ENCODE data around the gene METTL24. TPM values are rescaled to one million over a fixed set of nuclear protein-coding genes. Genes with fewer than 3 reads are reported as not detected.

The METTL24 gene
- total RNA-seq, 1 donor from 2014 or later, result 3.2 TPM

DNA sequence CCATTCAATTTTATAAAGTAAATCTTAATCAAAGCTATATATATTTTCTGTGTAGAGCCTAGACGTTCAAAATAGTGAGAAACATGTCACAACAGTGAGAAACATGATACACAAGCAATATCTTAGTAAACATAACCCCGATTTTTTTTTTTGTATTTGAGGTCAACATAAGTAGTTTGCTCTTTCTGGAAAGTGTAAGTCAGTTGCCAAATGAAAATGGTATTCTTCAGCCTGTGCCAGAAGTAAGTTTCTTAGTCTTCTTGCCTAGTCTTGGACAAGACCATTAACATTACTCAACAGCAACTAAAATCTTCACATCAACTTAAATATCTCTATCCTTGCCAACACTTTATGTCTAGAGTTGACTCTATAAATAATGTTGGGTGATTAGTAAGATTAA lies 59.7 kb downstream of the METTL24 start:
- Histone ChIP-seq H3F3A (ENCODE audit: low read depth) (peaks cover 18% of the 10 kb centered on the region), H3K9ac (no peak overlapping the region), H2AFZ (replicated peaks) (no peak overlapping the region), H3K27ac (no peak overlapping the region), H3K36me3 (no peaks in the 10 kb centered on the region), H4K20me1 (ENCODE audit: low read depth) (no peaks in the 10 kb centered on the region), H3K4me2 (no peak overlapping the region), H3K79me2 (ENCODE audit: low read depth) (no peaks in the 10 kb centered on the region), H3K4me3 (no peak overlapping the region), H3K4me1 (peaks cover 29% of the 10 kb centered on the region), H3K9me3 (ENCODE audit: low read depth) (no peaks in the 10 kb centered on the region), H3K27me3 (no peaks in the 10 kb centered on the region)
- TF ChIP-seq, protein P1, sequence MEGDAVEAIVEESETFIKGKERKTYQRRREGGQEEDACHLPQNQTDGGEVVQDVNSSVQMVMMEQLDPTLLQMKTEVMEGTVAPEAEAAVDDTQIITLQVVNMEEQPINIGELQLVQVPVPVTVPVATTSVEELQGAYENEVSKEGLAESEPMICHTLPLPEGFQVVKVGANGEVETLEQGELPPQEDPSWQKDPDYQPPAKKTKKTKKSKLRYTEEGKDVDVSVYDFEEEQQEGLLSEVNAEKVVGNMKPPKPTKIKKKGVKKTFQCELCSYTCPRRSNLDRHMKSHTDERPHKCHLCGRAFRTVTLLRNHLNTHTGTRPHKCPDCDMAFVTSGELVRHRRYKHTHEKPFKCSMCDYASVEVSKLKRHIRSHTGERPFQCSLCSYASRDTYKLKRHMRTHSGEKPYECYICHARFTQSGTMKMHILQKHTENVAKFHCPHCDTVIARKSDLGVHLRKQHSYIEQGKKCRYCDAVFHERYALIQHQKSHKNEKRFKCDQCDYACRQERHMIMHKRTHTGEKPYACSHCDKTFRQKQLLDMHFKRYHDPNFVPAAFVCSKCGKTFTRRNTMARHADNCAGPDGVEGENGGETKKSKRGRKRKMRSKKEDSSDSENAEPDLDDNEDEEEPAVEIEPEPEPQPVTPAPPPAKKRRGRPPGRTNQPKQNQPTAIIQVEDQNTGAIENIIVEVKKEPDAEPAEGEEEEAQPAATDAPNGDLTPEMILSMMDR (IDR thresholded peaks at IDR 0.05), result no peak
- TF ChIP-seq EZH2phosphoT487 (IDR thresholded peaks at IDR 0.05) (no peak), EZH2 (IDR thresholded peaks at IDR 0.05) (no peak)
- H3K27ac Mint-ChIP-seq, result no peak overlapping the region
- peaks cover 34% of the 10 kb centered on the region for H3K4me1 Mint-ChIP-seq
- H3K4me3 Mint-ChIP-seq, result no peak overlapping the region
- no peak for DNase-seq (ENCODE audit: low spot score)
- H3K36me3 Mint-ChIP-seq, result no peaks in the 10 kb centered on the region
- H3K9me3 Mint-ChIP-seq, result no peaks in the 10 kb centered on the region
- no peaks in the 10 kb centered on the region for H3K27me3 Mint-ChIP-seq (ENCODE audit: insufficient read depth, low read depth)

- H3K36me3 Mint-ChIP-seq, result no peaks in the 10 kb centered on the region
- peak overlapping the region; percentile 29 for H2AFZ ChIP-seq (replicated peaks)
These were observed 61.7 kb downstream of the METTL24 start for GRCh38 chr6:110296241-110297025.

DNA sequence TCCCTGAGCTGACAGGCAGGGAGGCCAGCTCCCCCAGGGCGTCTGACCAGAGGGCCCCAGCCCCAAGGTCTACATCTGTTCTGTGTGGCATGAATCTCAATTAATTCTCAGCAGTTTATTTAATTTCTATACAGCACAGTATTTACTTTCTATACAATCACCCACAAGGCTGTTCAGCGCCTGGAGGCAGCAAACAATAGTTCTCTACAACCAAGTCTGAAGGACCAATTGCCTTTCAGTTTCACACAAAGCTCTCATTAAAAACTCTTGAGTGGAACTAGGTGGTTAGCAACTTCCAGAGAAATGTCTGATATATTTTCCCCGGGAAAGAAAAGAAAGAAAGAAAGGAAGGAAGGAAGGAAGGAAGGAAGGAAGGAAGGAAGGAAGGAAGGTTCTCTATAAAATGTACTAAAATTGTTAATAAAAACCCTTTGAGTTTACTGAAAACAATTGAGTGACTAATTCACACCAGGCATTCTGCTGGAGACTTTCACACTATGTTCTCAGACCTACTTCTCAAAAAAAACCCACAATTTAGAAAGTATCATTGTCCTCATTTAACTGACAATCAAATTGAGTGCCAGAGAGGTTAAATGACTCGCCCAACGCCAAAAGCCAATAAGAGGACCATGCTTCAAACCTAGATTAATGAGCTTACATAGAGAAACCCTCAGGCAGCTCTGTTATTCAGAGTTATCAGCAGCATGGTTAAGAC lies 62.5 kb downstream of the METTL24 start:
- no peaks in the 10 kb centered on the region for H3K27me3 Mint-ChIP-seq (ENCODE audit: insufficient read depth, low read depth)
- Histone ChIP-seq H3K27ac (peak overlapping the region; percentile 43), H3K4me3 (no peak overlapping the region), H3K4me1 (peaks cover 29% of the 10 kb centered on the region), H3K36me3 (no peaks in the 10 kb centered on the region), H3K9ac (no peak overlapping the region), H3K79me2 (ENCODE audit: low read depth) (no peaks in the 10 kb centered on the region), H2AFZ (replicated peaks) (no peak overlapping the region), H3K9me3 (ENCODE audit: low read depth) (no peaks in the 10 kb centered on the region), H3F3A (ENCODE audit: low read depth) (peaks cover 18% of the 10 kb centered on the region), H3K27me3 (no peaks in the 10 kb centered on the region), H3K4me2 (peak overlapping the region; percentile 12), H4K20me1 (ENCODE audit: low read depth) (no peaks in the 10 kb centered on the region)
- no peak for DNase-seq (ENCODE audit: low spot score)
- peaks cover 3% of the 10 kb centered on the region for H3K36me3 Mint-ChIP-seq
- peaks cover 6% of the 10 kb centered on the region for H3K9me3 Mint-ChIP-seq
- peak overlapping the region; percentile 44 for H3K27ac Mint-ChIP-seq
- peaks cover 29% of the 10 kb centered on the region for H3K4me1 Mint-ChIP-seq
- no peak overlapping the region for H3K4me3 Mint-ChIP-seq
- TF ChIP-seq EZH2phosphoT487 (IDR thresholded peaks at IDR 0.05) (no peak), EZH2 (IDR thresholded peaks at IDR 0.05) (no peak)

More at GRCh38 chr6:110296241-110297025, 61.7 kb downstream of the METTL24 start:
- no peaks in the 10 kb centered on the region for H3K27me3 Mint-ChIP-seq (ENCODE audit: insufficient read depth, low read depth)
- Histone ChIP-seq H3K4me3 (no peak overlapping the region), H3K9ac (no peak overlapping the region), H3K4me2 (peak overlapping the region; percentile 40), H3K27me3 (no peaks in the 10 kb centered on the region), H3K79me2 (ENCODE audit: low read depth) (no peaks in the 10 kb centered on the region), H3K4me1 (peaks cover 29% of the 10 kb centered on the region), H4K20me1 (ENCODE audit: low read depth) (no peaks in the 10 kb centered on the region), H3F3A (ENCODE audit: low read depth) (peaks cover 18% of the 10 kb centered on the region), H3K27ac (no peak overlapping the region), H3K9me3 (ENCODE audit: low read depth) (no peaks in the 10 kb centered on the region), H3K36me3 (no peaks in the 10 kb centered on the region)
- TF ChIP-seq EZH2phosphoT487 (IDR thresholded peaks at IDR 0.05) (no peak), EZH2 (IDR thresholded peaks at IDR 0.05) (no peak)
- no peak overlapping the region for H3K27ac Mint-ChIP-seq
- peaks cover 3% of the 10 kb centered on the region for H3K9me3 Mint-ChIP-seq
- peaks cover 29% of the 10 kb centered on the region for H3K4me1 Mint-ChIP-seq
- DNase-seq (ENCODE audit: low spot score), result no peak
- no peak overlapping the region for H3K4me3 Mint-ChIP-seq

DNA sequence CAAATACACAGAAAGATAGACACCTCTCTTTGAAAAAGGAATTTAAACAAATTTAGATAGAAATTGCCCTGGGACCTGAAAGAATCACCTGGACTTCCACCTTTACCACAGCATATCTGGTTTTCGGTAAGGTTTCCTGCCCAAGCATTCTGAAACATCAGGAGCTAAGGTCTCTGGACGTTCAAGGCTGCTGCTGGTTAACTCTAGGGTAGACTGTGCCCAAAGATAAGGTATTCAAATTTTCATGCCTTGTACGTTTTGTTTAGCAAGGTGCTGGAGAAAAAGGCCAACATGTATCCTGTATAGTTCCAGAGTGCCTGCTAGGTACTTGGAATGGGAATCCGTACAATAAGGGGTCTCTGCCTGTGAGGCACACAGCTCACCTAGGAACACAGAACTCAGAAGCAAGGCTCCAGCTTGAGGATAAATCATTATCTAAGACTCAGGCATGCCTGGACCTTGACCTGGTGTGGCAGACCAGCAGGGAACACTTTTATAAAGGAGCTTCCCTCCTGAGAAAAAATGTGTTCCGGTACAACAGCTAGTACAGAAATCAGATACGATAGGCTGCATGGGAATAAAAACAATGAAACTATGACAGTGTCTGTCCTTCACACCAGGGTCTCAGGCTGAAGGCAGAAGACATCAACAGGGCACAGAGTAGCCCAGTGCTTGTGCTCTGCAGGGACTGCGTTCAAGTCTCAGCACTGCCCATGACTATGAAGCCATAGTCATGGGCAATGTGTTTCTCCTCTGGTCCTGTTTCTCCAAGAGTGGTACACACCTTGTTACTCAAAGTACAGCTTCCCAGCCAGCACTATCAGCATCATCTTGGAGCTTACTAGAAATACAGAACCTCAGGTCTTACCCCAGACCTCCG lies 70.4 kb downstream of the METTL24 start:
- H3F3A ChIP-seq (ENCODE audit: low read depth), result no peaks in the 10 kb centered on the region
- H3K36me3 ChIP-seq, result no peaks in the 10 kb centered on the region
- no peak for DNase-seq (ENCODE audit: low spot score)
- H3K4me3 ChIP-seq, result no peak overlapping the region
- no peak overlapping the region for H3K4me2 ChIP-seq
- H4K20me1 ChIP-seq (ENCODE audit: low read depth), result no peaks in the 10 kb centered on the region
- no peak overlapping the region for H3K4me3 Mint-ChIP-seq
- H2AFZ ChIP-seq (replicated peaks), result no peak overlapping the region
- H3K9me3 ChIP-seq (ENCODE audit: low read depth), result no peaks in the 10 kb centered on the region
- TF ChIP-seq EZH2 (IDR thresholded peaks at IDR 0.05), result no peak
- no peak for TF ChIP-seq EZH2phosphoT487 (IDR thresholded peaks at IDR 0.05)
- TF ChIP-seq, protein P1 (IDR thresholded peaks at IDR 0.05), result no peak
- no peak overlapping the region for H3K9ac ChIP-seq
- no peak overlapping the region for H3K27ac ChIP-seq
- peaks cover 3% of the 10 kb centered on the region for H3K36me3 Mint-ChIP-seq
- H3K9me3 Mint-ChIP-seq, result peaks cover 12% of the 10 kb centered on the region
- H3K27me3 Mint-ChIP-seq (ENCODE audit: insufficient read depth, low read depth), result no peaks in the 10 kb centered on the region
- no peaks in the 10 kb centered on the region for H3K27me3 ChIP-seq
- no peak overlapping the region for H3K27ac Mint-ChIP-seq
- H3K4me1 Mint-ChIP-seq, result peaks cover 27% of the 10 kb centered on the region
- no peaks in the 10 kb centered on the region for H3K79me2 ChIP-seq (ENCODE audit: low read depth)
- peaks cover 15% of the 10 kb centered on the region for H3K4me1 ChIP-seq
